Measurements from ENCODE around the gene LTA4H.
"Not testable (repeated sequence)": the region's sequence is repeated elsewhere in the genome, so short reads cannot be mapped to it uniquely, and the experiment has no call there.

LTA4H gene

DNA sequence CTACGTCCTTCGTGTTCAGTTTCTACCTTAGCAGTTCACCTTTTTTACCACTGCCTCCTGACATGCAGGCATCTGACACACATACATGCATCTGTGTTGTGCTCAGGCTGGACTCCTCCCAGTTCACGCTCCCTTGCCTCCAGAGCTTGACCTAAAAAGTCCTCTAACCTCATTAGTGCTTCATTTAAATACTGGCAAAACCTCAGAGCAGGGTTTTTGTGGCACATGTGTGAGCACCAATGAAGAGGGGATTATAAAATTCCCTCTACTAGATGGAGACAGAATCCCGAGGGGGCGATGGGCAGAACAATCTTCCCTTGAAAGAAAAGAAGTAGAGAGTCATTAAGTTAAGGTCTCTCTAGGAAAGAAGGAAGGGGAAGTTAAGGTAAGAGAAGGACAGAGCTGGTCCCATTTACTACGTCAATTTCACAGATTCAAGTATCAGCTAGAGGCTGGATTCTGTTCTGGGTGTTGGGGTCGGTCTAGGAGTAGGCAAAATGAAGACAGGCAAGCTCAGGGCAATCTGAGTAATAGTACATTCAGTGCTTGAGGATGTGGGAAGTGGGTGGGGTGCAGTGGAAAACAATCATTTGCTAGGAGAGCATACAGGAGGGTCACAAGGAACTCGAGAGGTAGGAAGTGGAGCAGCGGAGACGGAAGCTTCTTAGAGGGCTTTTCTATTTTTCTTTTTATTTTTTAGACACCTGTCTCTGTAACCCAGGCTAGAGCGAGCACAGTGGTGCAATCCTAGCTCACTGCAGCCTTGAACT lies 46.7 kb downstream of the LTA4H start:
- DNase-seq, result no peak

DNA sequence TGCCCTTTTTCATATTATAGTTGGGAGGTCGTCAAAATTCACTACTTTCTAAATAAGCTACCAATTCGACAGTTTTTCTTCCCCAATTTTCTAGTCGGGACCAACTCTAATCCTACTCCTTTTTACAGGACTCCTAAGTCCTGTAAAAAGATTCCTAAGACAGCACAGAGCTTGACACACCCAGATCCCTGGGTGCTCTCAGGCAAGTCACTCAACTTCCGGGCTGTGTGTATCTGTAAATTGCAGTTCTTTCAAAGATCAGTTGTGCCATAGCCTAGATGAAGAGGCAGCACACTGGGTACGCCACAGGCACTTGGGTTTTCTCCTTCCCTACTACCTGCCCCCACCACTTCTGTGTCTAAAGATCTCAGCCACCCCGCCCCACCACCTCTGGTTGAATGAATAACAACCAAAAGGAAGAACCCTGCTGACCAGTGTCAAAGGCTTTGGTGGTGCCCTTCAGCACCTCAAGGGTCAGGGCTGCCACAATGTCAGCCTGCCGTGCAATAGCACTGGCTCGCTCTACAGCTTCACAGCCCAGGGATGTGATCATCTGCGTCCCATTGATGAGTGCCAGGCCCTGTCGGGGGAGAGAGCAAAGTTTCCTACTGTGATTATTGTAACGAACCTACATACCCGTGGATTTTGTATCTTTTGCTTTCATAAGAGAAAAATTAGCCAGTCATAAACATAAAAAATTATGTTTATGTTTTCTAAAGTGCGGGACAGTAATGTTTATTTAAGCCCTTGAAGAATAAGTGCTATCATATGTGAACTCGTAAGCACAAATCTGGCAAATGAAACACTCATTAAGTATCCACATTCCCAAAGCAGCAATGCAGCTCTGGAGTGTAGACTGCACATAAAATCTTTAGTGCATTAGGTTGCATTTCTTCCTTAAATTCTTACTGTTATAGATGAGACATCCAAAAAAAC lies 48.5 kb downstream of the LTA4H start:
- DNase-seq, result no peak

- no peak for DNase-seq
These were observed 50.7 kb downstream of the LTA4H start for GRCh38 chr12:95984682-95985081.

DNA sequence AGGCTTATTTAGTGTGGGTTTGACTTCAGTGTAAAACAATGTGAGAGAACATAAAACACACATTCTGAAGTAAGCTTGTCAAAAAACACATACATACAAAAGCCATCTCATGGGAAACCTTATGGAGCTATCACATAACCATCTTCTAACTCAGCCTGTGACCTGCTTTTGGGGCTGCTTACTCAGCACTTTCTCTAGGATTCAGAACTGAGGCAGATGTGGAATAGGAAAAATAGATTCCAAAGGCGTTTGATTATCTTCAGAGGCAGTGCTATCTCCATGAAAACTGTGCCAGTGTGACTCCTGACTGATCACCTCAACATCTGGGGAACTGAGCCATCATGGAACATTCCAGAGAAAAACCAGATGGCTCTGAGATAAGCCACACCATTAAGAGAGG lies 52.8 kb downstream of the LTA4H start:
- no peak for DNase-seq

- DNase-seq, result no peak
These were observed 55.0 kb downstream of the LTA4H start for GRCh38 chr12:95980437-95980836.

GRCh38 chr12:95978774-95979173 lies 56.6 kb downstream of the LTA4H start:
- DNase-seq, result no peak

DNA sequence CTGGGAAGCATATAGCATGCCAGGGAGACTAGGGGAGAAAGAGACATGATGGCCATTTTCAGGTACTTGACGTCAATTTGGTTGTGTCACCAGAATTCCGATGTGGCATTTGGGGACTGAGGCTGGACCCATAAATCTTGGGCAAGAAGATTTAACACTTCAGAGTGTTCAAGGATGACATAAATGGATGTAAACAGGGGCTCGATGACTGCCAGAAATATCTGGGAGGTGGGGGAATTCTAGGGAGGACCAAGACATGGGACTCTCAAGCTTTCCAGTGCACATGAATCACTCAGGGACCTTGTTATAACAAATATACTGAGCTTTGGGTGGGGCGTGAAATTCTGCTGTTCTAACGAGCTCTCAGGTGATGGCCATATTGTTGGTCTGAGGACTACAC lies 57.0 kb downstream of the LTA4H start:
- DNase-seq, result no peak

DNA sequence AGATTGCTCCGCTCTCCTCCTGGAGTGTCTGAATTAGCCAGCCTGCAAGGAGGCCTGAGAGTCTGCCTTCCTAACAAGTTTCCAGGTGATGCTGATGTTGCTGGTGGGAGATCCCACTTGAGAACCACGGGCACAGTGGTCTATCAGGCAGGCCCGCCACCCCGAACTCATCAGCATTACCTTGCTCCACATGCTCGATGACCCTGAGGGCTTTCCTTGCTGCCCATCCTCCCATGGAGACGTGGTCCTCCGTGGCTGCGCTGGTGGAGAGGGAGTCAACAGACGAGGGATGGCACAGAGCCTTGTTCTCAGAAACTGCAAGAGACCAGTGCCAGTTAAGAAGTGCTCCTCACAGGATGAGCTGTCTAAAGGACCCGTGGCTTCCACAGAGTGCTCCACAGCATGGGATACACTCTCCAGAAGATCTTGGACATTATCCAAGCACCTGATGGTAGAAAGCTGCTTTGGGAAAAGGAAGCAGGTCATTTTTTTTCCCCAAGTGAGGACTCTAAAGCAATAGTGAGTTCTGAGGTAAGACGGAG lies 57.6 kb downstream of the LTA4H start:
- DNase-seq, result no peak

GRCh38 chr12:95976416-95976832 lies 59.0 kb downstream of the LTA4H start:
- DNase-seq, result no peak

- no peak for DNase-seq
These were observed 59.9 kb downstream of the LTA4H start for GRCh38 chr12:95975491-95975890.

- DNase-seq, result no peak
These were observed 61.0 kb downstream of the LTA4H start for GRCh38 chr12:95974358-95974757.

DNA sequence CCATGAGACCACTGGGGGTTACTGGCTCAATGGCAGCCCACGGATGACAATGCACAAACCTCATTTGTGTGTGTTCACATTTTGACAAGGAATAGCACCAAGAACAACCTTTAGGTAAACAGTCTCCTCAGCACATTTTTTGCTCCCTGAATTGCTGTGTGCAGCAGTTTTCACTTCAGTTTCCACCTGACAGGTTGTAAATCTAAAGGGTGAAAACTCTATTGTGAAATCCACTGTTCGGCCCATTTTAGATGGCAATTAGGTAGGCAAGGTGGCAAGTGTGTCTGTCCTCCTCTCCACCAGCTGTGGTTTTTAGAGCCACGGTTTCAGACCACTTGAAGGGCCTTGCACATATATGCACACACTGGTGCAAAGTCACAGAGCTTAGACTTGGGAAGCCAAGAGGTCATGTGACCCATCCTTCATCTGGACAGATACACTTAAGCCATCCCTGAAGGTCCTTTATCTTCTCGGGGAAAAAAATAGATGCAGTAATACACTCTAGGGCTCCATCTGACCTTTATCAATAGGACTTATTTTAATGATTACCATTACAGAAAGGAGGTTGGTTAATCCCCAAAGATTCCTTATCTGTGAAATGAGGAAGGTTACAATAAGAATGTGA lies 62.4 kb downstream of the LTA4H start:
- no peak for DNase-seq

GRCh38 chr12:95970905-95971304 lies 64.5 kb downstream of the LTA4H start:
- no peak for DNase-seq

DNA sequence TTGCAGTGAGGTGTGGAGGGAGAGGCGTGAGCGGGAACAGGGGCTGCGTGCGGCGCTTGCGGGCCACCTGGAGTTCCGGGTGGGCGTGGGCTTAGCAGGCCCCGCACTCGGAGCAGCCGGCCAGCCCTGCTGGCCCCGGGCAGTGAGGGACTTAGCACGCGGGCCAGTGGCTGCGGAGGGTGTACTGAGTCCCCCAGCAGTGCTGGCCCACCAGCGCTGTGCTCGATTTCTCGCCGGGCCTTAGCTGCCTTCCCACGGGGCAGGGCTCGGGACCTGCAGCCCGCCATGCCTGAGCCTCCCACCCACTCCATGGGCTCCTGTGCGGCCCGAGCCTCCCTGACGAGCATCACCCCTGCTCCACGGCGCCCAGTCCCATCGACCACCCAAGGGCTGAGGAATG lies 66.3 kb downstream of the LTA4H start:
- DNase-seq, result not testable (repeated sequence)

- DNase-seq, result no peak
These were observed 68.1 kb downstream of the LTA4H start for GRCh38 chr12:95967301-95967700.

GRCh38 chr12:95966287-95966870 lies 69.0 kb downstream of the LTA4H start:
- no peak for DNase-seq

GRCh38 chr12:95963096-95963495 lies 72.3 kb downstream of the LTA4H start:
- no peak for DNase-seq

DNA sequence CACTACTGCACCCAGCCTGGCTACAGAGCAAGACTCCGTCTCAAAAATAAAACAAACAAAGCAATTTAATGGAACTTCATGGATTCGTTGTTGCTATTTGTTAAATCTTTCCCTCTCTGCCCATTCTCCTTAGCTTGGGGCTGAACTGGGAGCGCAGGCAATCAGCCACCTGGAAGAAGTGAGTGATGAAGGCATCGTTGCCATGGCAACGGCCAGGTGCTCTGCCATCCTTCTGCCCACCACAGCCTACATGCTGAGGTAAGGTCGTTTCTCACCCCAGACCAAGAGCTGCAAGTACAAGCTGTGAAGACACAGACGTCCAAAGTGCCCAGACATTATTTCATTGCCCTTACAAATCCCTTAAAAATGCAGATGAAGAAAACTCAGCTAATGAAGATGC lies 73.2 kb downstream of the LTA4H start:
- no peak for DNase-seq

DNA sequence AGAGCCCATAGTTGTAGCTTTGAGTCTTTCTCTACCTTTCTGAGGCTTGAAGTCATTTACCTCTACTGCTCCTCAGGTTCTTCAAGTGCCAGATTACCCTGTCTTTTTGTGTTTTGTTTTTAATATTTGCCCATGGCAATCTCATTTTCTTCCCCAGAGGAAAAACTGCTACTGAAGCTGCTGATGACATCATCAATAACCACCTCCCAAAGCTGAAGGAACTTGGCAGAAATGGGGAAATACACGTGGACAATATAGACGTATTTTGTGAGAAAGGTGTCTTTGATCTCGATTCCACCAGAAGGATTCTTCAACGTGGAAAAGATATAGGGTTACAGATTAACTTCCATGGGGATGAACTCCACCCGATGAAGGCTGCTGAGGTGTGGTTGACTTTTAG lies 75.1 kb downstream of the LTA4H start:
- no peak for DNase-seq

DNA sequence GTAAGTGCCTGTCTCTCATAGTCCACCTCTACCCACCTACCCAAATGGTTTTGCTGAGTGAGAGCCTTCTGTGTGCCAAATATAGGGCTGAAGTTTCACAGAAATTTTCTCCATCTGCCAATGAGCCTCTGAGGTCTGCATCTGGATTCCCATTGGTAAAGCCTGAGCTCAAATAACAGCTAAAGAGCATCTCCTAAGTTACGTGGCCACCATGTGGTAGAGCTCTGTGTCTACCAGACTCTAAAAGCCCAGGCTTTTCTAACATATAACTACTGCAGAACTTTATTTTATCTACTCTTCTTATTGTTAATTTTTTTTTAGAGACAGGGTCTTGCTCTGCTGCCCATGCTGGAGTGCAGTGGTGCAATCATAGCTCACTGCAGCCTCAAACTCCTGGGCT lies 76.3 kb downstream of the LTA4H start:
- DNase-seq, result no peak

GRCh38 chr12:95956557-95957145 lies 78.7 kb downstream of the LTA4H start:
- no peak for DNase-seq

GRCh38 chr12:95955549-95956159 lies 79.7 kb downstream of the LTA4H start:
- no peak for DNase-seq
